IPS DF 4.7 (cell line): ENCODE results near the gene SHD.
"Not testable (repeated sequence)": the region's sequence is repeated elsewhere in the genome, so short reads cannot be mapped to it uniquely, and the experiment has no call there.

Experiments
- DNase-seq: peaks from one replicate; pipeline ENCODE4 v3.0.0-alpha.2; 2013; ENCODE audit warnings: low spot score; ENCODE audit errors: extremely low read depth

The SHD gene

DNA sequence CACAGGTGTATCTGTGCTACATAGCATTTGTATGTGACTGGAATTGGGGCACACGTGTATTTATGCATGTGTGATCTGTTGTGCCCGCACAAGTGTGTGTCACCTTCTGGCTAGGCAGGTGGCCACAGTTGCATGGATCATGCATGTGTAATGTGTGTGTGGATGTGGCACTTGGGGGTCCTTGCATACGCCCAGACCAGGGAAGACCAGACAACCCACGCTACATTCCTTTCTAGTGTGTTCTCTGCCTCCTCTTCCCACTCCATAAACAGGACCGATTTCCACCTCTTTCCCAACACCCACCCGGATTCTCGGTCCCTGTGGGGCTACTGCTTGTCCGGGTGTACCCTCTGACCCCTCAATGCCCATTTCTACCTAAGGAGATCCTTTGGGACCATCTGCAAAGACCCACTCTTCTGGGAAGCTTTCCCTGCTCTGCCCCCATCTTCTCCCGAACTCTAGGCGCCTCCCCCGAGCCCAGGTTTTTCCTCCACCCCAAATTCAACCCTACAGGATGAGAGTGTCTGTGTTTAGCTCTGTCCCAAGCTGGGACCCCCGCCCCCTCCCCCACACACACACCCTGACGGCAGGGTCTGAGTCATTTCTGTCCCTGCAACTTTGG lies 47.3 kb downstream of the SHD start:
- no peak for DNase-seq

DNA sequence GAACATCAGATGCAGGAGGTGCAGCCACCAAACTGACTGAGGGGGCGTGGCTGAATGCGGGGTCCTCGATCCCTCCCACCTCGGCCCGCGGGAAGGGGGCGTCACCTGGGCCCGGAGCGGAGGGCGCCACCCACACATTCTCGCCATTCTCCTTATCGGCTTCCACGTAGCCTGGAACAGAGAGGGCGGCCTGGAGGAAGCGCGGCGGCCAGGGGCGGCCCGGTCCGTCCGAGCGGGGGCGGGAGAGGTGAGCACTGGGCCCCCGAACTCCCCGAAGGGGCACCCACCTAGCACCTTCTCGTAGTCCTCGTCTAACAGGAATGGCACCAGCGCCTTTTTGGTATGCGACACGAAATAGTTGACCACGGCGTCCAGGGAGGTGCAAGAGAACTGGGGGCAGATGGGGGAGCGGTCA lies 47.8 kb downstream of the SHD start:
- no peak for DNase-seq

DNA sequence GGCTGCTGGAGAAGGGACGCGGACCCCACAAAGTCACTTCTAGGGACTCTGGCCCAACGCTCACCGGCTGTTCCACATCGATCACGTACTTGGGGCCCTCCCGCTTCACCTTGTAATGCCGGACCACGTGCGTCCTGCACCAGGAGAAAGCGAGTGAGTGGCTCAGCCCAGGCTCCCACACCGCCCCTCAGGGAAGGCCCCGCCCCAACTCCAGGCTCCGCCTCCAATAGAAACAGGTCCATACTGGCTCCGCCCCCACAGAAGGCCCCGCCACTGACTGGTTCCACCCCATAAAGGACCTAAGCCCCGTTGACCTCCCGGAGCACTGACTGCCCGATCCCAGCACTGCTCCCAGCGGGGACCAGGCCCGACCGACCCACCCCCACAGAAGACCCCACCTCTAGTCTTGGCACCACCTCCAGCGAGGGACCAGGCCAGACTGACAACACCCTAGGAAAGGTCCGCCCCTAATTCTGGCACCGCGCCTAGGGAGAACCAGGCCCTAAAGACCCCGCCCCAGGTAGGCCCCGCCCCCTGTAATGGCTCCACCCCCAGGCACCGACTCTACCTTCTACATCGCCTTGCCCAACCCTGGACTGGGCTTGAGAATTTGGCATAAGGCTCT lies 48.3 kb downstream of the SHD start:
- DNase-seq, result no peak

DNA sequence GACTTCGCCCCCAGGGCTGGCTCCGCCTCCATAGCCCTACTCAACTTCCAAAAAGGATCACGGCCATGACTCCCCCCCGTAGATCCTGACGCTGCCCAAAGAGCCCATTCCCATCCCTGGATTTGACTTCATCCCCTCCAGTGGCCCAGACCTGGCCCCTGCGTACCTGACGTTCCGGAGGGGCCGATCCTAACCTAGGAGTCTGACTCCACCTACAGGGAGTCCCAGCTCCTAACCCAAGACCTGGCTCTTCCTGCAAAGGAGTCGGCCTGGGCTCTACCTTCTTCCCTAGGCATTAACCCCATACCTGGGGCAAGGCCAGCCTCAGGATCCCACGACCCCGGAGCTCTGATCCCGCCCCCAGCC lies 48.8 kb downstream of the SHD start:
- DNase-seq, result no peak

DNA sequence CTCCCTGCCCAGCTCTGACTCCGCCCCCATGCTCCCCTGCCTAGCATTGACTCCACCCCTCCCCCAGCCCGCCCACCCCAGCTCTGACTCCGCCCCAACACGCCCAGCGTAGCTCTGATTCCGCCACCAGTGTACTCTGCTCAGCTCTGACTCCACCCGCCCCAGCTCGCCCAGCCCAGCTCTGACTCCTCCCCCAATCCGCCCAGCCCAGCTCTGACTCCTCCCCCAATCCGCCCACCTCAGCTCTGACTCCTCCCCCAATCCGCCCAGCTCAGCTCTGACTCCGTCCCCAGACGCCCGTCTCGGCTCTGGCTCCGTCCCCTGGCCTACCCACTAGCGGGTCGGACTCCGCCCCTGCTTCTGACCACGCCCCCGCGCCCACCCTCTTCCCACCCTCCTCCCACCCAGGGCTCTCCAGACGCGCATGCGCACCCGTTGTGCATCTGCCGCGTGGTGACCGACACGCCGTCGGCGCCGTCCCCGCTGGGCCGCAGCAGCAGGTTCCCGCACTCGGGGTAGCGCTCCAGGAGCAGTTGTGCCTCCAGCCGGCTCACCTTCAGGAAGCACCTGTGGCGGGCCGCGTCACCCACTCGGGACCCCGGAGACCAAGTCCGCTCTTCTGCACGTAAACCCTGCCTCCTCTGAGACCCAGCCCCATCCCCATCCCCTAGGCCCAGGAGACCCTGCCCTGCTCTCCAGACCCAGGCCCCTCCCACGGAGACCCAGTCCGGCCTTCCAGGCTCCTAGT lies 49.4 kb downstream of the SHD start:
- no peak for DNase-seq

DNA sequence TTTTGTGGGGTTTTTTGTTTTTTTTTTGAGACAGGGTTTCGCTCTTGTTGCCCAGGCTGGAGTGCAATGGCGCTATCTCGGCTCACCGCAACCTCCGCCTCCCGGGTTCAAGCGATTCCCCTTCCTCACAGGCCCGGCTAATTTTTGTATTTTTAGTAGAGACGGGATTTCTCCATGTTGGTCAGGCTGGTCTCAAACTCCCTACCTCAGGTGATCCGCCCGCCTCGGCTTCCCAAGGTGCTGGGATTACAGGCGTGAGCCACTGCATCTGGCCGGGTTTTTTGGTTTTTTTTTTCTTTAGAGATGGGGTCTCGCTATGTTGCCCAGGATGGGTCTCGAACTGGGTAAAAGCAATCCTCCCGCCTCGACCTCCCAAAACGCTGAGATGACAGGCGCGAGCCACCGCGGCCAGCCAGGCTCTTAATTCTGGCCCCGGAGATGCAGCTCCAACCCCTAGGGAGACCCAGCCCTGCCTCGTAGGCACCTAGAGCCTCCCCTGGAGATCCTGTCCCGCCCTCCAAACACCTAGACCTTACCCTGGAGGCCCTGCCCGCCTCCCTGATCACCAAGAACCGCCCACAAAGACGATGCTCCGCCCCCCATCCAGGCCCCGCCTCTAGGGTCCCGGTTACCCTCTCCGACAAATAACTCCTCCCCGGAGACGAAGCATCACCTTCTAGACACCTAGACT lies 50.1 kb downstream of the SHD start:
- DNase-seq, result not testable (repeated sequence)

DNA sequence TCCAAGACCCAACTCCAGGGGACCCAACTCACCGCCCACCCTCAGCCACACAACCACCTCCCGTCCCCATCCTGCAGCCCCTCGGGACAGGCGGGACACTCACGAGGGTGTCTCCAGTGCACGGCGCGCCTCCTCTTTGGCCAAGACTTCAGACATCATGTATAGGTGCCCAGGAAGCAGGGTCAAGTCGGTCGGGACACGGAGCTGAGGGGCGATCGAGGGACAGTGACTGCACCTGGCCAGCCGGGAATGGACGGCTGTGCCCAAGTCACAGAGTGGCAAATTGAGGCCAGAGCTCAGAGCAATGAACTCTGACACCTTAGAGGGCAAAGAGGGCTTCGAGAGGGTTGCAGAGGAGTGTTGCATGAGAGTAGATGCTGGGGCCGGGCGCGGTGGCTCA lies 50.8 kb downstream of the SHD start:
- DNase-seq, result no peak

DNA sequence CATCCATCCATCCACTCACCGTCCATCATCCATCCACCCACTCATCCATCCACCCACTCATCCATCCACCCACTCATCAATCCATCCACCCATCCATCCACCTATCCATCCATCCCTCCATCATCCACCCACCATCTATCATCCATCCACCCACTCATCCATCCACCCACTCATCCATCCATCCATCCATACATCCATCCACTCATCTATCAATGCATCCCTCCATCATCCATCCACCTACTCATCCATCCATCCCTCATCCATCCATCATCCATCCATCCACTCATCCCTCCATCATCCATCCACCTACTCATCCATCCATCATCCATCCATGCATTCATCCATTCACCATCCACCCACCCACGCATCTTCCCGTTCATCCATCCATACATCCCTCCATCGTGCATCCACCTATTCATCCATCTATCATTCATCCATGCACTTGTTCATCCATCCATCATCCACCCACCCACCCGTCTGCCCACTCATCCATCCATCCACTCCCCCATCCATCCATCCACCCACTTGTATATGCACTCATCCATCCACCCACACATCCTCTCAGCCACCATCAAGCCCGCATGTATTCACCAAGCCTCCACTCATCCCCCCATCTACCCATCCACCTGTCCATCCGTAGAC lies 56.0 kb downstream of the SHD start:
- DNase-seq, result no peak

DNA sequence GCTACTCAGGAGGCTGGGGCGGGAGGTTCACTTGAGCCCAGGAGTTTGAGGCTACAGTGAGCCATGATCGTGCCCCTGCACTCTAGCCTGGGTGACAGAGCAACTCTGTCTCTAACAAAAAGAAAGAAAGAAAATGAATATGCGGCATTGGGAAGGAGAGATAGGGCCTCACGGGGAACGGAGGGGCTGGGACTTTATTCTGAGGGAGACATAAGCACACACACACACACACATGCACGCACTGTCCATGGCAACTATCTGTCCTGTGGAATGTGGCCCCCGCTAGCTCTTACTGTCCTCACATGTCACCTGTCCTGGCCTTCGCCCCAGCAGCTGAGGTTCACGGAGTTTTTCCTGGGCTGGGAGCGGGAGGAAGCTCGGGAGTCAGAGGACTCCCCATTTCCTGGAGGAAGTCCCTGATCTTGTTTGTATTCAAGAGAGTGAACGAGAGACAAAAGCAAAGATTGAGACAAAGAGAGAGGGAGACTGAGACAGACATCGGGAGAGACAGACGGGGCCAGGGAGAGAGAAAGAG lies 58.9 kb downstream of the SHD start:
- DNase-seq, result no peak

DNA sequence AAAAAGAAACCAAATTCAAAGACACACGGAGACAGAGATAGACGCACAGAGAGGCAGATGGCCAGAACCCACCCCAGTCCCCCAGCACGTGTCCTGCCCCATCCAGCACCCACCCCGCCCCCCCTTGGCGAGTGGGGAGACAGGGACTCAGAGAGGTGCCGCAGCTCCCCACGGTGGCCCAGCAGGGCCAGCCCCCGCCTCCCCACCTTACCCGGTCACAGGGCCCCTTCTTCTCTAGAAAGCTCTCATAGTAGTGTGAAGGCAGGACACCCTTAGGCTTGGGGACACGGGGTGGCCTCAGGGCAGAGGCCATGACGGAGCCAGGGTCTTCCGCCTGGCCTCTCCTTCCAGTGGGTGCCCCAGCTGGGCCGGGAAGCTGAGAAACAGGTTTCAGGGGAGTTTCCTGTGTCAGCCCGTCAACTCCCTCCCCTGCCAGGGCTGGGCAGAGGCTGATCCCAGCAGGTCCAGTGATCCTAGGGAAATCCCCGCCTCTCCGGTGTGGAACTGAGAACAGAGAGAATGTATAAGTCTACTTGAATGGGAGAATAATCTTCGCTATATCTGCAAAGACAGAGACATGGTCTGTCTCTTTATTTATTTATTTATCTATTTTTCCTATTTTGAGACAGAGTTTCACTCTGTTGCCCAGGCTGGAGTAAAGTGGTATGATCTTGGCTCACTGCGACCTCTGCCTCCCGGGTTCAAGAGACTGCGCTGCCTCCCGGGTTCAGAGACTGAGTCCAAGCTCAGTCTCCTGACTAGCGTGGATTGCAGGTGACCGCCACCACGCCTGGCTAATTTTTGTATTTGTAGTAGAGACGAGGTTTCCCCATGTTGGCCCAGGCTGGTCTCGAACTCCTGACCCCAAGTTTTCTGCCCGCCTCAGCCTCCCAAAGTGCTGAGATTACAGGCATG lies 59.6 kb downstream of the SHD start, which contains the start of gene STAP2:
Gene STAP2 (minus strand): TSS at position 387 of the 915 bp plus-strand sequence. CDS start 74 bp downstream, at position 313.
- no peak for DNase-seq
